ENCODE measurements around the gene CCDC137.

GRCh38 chr17:81706757-81707624 is 40.5 kb downstream of the CCDC137 start:
- TF ChIP-seq CTCF (IDR thresholded peaks at IDR 0.05; ENCODE audit: poor library complexity, severe bottlenecking) (no peak), EZH2 (IDR thresholded peaks at IDR 0.05; ENCODE audit: borderline replicate concordance, insufficient read depth, low read length, poor library complexity, severe bottlenecking) (no peak), RAD21 (conservative IDR thresholded peaks at IDR 0.05) (no peak), EP300 (conservative IDR thresholded peaks at IDR 0.05; ENCODE audit: poor library complexity, severe bottlenecking) (no peak), SMC3 (conservative IDR thresholded peaks at IDR 0.05; ENCODE audit: poor library complexity) (no peak), POLR2AphosphoS5 (IDR thresholded peaks at IDR 0.05) (no peak)
